NT2/D1 (cell line): ENCODE data around the gene COLEC12.

Source experiments
- YY1 ChIP-seq: IDR thresholded peaks from 2 replicates; pipeline ENCODE4 v1.6.1; 2011; ENCODE audit not compliant: insufficient read length, insufficient read depth
- ZNF274 ChIP-seq: IDR thresholded peaks from 2 replicates; pipeline ENCODE4 v1.6.1; 2011; ENCODE audit warnings: mild to moderate bottlenecking, low read depth, low read length

DNA sequence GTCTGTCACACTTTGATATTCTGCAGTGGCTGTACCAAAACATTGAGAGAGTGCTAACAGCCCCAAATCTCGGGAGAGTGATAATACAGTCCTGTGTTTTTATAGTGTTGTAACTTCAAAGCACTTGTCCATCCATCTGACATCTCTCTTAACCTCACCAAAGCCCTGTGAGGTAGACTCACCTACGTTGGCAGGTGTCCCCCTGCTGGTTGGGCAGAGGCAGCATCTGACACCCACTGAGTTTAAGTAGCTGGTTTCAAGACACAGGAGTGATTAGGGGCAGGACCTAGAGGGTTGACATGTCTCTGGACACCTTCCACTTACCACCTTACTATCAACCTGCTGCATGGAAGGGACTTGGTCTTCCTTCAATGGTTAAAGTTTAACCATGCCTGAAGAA lies 22.9 kb downstream of the COLEC12 start:
- TF ChIP-seq ZNF274, result no peak
- no peak for TF ChIP-seq YY1
